ENCODE results near the gene GYPC.
"Not testable (repeated sequence)": the region's sequence is repeated elsewhere in the genome, so short reads cannot be mapped to it uniquely, and the experiment has no call there.

Gene GYPC, protein sequence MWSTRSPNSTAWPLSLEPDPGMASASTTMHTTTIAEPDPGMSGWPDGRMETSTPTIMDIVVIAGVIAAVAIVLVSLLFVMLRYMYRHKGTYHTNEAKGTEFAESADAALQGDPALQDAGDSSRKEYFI

GRCh38 chr2:126655500-126656430 is at the start of gene GYPC:
GYPC (plus strand) TSS chr2:126656158; CDS start chr2:126656264, 106 bp downstream.
- DNase-seq: no peak

DNA sequence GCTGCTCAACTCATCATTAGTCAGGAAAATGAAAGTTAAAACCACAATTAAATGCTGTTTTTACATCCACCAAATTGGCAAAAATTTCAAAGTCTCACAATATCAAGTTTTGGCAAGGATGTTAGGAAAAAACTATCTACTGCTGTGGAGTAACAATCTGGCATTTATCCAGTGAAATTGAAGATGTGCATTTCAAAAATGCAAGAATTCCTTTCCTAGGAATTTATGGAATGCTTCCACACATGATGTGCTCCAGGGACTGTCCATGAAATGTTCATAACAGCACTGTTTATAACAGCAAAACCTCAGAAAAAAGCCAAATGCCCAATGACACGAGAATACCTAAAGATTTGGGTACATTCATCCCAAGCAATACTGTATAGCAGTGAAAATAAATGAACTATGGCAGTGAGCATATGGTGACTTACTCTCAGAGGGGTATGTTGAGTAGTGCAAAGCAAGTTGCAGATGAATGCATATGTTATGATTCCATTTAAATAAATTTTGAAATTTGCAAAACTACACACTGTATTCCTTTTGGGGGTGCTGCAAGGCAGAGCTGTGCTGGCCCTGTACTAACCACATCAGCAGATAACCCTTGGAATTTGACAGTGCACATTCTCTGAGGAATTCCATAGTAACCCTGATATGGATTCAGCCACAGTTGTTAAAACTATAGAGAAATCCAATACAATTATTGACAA is 41.3 kb upstream of the GYPC start:
- no peak for DNase-seq

DNA sequence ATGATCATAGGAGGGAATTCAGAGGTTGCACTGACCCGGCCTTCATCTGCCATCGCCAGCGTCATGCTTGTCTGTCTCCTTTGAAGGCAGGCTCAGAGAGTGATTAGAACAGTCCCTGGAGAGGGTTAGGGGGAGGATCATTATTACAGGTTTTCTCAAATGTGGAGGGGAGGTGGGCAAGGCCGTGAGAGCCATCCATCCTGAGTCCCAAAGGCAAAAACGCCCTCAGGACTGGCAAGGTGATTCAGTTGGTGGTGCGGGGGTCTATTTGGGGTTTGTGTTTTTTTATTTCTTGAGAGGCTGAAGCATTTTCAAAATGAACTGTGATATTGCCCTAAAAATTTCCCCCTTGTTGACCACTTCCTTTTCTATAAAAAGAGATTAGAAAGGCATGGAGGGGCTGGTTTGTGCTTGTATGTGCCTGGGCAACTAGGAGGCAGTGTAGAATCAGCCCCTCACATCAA is 39.3 kb upstream of the GYPC start:
- no peak for DNase-seq

DNA sequence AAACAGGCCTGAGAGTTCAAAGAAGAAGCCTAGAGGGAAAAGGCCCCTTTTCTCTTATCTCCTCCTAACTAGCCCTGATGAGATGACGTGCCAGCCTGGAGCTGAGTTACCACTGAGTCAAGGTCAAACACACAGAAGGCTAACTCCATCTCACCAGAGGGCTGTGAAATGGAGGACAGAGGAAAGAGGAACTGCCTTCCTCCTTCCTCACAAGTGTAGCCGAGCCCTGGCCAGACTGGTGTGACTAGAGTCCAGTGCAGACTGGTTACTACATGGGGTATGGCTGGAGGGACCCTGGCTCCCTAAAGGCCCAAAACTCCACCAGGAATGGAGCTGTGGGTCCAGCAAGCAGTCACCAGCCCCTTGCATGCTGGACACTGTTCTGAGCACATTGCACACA is 35.7 kb upstream of the GYPC start:
- DNase-seq: no peak

DNA sequence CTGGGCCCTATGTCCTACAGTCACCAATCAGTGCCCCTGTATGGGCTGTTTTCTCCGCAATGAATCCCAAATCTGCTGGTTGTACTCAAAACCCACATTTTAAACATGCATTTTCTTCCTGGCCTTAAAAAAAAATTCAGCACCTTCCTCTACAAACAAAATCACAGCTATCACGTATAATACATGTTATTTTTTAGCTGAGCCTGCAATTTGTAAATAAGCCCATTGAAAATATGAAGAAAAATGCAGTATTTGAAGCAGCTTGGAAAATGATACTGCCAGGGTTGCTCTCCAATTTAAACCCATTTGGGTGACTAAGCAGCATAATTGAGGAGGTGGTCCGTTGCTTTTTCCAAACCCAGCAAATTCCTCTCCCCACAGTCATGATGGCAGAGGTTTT is 33.0 kb upstream of the GYPC start:
- no peak for DNase-seq

DNA sequence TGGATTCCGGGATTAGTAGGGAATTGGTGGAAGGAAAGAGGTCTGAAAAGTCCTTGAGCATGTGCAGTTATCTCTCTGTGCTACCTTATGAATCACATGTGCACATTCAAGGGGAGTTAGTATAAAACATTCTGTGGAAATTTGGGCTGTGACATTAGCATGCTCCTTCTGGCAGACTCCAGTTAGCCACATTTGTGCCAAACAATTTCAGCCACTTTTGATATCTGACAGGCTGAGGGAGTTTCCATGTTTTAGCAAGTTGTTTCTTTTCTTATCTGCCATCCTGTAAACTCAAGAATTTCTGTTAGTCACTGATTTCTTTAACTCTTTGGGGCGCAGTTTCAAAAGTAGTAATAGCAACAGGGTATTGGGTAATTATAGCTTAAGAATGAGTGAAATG is 28.3 kb upstream of the GYPC start:
- DNase-seq: no peak

DNA sequence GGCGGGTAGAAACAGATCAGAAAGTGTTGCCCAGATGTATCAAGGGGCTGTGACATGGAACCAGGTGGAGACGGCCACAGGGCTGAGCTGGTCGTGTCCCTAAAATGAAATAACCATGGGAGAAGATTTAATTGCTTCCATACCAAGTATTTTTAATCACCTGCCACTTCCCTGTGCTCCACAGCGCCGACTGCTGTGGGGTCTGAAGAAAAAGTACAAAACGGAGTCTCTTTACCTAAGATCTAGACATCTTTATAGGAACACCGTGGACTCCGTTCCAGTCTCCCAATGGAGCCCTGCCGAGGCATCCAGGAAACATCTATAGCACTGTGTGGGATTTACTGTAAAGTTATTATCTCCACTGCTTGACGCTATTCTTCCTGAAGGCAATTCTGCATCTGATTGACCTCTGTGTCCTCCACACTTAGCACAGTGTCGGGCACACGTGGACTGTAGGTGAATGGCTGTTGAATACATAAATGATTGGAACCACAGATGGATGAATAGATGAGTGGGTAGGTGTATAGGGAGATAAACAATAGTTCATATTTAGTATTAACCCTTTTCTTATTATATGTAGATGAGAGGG is 21.6 kb upstream of the GYPC start:
- no peak for DNase-seq

- DNase-seq: no peak
Measured at GRCh38 chr2:126635281-126635680, 20.7 kb upstream of the GYPC start.

DNA sequence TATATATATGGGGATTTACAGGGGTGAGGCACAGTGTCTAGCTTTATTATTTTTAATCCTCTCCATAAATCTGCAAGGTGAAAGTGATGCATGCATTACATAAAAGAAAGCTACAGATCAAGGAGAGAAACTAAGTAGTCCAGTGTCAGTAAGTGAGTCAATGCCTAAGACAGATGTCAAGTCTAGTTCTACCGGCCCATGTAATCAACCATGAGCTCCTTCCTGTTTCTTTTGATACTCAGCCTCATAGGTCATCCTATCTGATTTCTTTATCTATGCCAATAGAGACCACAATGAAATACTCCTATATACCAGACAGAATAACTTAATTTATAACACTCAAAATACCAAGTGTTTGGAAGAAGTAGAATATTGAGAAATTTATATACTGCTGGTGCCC is 20.2 kb upstream of the GYPC start:
- no peak for DNase-seq

DNA sequence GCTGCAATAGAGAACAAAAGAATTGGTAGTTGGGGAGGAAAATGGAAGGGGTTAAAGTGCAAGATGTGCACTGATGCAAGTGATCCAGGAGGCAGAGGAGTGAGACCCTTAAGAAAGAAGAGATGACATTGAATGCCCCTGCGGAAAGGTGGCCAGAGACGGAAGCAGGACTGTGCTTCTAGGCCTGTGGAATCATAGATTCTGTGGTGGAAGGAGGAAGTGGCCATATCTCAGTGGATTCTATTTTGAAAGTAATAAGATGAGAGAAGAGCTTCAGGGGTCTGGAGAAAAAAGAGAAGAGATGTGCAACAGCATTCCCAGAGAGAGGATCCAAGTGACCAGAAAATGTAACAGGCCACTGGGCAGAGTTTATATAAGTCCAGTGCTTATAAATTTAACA is 18.6 kb upstream of the GYPC start:
- DNase-seq: no peak

- DNase-seq: no peak
Measured at GRCh38 chr2:126638746-126639145, 17.2 kb upstream of the GYPC start.

GRCh38 chr2:126639276-126639675 is 16.7 kb upstream of the GYPC start:
- DNase-seq: no peak

- not testable (repeated sequence) for DNase-seq
Measured at GRCh38 chr2:126641294-126641693, 14.7 kb upstream of the GYPC start.

GRCh38 chr2:126642031-126642430 is 13.9 kb upstream of the GYPC start:
- DNase-seq: no peak

GRCh38 chr2:126643431-126643830 is 12.5 kb upstream of the GYPC start:
- DNase-seq: no peak

DNA sequence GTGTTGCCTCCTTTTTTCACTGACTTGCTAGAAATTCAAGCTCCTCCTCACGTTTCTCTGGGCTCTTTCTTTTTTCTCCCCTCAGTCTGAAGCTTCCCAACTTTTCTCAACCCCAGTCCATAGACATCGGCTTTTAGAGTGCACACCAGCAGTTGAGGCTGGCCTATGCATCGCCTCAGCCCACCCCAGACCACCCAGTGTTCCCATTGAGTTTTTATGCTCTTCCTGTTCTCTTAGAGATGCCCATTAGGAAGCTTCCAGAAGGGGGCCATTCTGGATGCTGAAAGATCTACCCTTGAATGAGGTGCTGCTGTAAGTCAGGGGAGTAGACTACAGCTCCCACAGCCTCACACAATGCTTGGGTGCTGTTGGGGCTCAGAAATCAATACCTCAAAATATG is 12.0 kb upstream of the GYPC start:
- no peak for DNase-seq

DNA sequence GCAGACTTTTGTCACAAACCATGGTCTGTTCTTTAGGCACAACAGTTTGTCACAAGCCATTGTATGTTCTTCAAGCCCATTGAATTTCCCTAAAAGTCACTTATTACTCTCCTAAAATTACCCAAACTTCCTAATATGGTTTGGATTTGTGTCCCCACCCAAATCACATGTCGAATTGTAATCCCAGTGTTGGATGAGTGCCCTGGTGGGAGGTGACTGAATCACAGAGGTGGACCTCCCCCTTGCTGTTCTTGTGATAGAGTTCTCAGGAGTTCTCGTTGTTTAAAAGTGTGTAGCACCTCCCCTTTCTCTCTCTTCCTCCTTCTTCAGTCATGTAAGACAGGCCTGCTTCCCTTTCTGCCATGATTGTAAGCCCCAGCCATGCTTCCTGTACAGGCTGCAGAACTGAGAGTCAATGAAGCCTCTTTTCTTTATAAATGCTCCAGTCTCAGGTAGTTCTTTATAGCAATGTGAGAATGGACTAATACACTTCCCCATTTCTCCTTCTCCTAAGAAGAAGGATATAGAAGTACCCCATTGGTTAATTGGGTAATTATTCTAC is 11.2 kb upstream of the GYPC start:
- DNase-seq: no peak

GRCh38 chr2:126645211-126645618 is 10.7 kb upstream of the GYPC start:
- no peak for DNase-seq

GRCh38 chr2:126646026-126646425 is 9.9 kb upstream of the GYPC start:
- DNase-seq: no peak

DNA sequence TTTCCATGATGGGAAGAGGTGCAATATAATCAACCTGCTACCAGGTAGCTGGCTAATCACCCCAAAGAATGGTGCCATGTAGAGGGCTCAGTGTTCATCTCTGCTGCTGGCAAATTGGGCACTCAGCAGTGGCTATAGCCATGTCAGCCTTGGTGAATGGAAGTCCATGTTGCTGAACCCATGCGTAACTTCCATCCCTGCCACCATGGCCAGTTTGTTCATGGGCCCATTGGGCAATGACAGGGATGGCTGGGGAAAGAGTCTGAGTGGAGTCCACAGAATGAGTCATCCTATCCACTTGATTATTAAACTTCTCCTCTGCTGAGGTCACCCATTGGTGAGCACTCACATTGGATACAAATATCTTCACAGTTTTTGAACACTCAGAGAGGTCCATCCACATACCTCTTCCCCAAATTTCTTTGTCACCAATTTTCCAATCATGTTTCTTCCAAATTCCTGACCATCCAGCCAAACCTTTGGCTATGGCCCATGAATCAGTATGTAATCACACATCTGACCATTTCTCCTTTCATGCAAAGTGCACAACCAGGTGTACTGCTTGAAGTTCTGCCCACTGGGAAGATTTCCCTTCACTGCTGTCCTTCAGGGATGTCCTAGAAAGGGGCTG is 8.1 kb upstream of the GYPC start:
- not testable (repeated sequence) for DNase-seq

GRCh38 chr2:126648345-126648786 is 7.6 kb upstream of the GYPC start:
- not testable (repeated sequence) for DNase-seq

- DNase-seq: no peak
Measured at GRCh38 chr2:126649101-126649500, 6.9 kb upstream of the GYPC start.

DNA sequence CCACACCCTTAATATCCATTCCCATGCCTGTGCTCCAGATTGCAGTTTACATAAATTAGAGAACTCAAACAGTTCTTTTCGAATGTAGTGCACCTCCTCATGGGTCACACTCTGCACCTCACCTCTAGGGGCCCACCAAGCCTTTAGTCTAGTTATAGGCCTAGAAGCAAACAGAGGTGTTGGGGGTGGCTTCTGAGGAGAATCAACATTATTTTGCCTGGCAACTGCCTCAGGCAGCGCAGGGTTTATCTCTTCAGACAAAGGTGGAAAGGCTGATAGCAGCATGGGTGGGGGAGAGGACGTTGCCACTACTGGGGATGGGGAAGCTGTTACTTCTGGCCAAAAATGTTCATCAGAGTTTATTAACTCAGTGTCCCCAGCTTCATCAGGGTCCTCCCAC is 5.0 kb upstream of the GYPC start:
- DNase-seq: no peak

All from 8988T (cell line).